ENCODE measurements around the gene CD164.
"Not testable (repeated sequence)": the region's sequence is repeated elsewhere in the genome, so short reads cannot be mapped to it uniquely, and the experiment has no call there.

Gene CD164

DNA sequence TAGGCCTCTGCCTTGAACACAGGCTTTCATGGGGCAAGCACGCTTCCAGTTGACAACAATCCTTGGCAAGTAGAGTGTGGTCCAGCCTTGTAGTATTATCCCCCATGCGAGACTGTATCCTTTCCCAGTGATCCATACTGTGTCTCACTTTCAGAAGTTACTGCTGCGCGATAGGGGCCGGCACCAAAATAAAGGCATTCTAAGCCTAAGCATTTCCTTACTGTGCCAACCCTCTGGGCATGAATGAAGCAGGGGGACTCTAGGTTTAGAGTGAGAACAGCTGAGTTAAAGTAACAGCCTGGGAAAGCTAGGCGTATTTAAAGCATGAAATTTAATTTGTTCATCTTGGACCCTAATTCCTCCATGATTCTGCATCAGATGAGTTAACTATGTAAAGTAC lies 39.4 kb downstream of the CD164 start:
- no peak for DNase-seq (ENCODE audit: low read depth in 2 of 2)

DNA sequence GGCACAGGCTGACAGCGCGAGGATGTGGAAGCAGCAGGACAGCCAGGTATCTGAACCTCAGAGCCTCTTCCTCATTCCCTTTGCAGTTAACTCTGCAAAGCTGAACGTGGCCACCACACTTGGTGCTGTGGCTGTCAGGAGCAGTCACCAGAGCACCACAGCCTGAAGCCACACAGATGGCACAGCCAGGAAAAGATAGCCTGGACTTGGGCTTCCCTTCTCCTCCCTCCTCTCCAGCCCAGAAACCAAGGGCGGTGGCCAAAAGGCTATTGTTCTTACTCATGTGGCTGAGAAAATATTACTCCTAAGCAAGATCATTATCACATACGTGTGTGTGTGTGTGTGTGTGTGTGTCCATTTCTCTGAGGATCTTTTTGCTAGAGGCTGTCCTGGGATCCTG lies 39.8 kb downstream of the CD164 start:
- no peak for DNase-seq (ENCODE audit: low read depth in 2 of 2)

DNA sequence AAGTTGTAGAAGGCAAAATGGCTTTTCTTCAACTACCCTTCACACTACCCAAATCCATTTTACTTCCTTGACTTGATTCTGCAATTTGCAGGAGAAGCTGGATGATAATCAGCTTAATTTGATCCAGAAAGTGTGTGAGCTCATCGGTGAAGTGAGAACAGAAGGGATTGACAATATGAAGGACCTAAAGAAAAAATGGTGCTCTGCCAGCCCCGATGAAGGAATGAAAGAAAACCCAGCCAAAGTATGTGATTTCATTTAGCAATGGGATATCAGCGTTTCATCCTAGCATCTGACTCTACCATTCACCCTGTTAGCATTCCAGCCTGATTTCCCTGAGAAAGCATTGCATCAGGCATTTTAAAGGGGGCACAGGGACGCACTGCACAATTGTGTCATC lies 41.5 kb downstream of the CD164 start:
- DNase-seq (ENCODE audit: low read depth in 2 of 2) = no peak

DNA sequence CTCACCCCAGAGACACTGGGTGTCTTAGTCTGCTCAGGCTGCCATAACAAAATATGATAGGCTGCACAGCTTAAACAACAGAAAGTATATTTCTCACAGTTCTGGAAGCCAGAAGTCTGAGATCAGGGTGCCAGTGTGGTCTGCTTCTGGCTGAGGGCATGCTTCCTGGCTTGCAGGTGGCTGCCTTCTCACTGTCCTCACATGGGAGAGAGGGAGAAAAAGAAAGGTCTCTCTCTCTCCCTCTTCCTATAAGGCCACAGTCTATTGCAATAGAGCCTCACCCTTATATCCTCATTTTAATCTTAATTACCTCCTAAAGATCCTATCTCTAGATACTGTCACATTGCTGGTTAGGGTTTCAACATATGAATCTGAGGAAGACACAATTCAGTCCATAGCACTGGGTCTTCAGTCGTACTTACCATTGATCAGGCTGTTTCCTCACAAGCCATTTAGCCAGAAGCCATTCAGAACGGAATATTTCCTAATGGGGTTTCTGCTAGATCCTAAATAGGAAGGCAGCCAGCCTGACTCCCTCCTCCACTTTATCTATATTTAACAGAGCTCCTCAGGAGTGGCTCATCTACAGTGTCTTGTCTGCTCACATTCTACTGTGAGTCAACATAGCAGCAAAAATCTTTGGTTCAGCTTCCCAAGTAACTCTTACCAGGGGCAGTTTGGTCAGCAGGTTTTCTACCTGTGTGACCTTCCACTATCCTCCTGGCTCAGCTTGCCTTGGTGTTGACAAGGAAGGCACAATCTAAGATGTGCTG lies 42.2 kb downstream of the CD164 start:
- DNase-seq (ENCODE audit: low read depth in 2 of 2) = no peak

DNA sequence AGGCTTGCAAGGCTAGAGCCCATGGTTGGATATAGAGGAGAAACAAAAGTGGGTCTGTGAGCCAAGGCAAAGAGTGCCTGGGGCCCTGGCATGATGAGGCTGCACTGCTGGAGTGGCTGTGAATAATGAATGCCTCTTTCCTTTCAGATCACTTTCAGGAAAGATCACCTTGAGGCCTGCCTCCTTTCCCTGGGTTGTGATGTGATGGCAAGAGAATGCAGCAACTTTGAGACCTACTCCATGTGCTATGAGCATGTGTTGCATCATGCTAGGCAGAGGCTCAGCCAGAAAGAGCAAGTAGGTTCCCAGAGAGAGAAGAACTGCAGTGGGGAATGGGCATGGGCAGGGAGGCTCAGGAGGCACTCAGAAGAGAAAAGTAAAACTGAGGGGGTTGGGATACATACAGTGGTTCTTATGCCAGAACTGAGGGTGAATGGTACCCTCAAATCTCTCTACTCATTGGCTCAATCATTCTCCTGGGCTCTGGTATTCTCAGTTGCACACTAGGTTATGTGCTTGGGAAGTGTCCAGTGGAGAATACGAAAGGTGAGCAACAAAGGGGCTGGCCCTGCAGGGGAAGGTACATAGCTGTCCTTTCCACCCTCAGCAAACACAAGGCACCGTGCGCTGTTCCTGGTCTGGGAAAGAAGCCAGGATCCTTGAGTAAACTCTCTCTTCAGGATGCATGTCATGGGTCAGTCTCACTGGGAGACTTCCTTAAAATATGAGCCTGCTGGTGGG lies 45.9 kb downstream of the CD164 start:
- no peak for DNase-seq (ENCODE audit: low read depth in 2 of 2)

DNA sequence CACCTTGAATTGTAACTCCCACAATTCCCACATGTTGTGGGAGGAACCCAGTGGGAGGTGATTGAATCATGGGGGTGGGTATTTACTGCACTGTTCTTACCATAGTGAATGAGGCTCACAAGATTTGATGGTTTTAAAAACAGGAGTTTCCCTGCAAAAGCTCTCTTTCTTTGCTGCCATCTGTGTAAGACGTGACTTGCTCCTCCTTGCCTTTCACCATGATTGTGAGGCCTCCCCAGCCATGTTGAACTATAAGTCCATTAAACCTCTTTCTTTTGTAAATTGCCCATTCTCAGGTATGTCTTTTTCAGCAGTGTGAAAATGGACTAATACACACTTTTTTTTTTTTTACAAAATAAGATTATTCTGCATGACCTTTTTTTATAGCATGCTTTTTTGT lies 48.4 kb downstream of the CD164 start:
- not testable (repeated sequence) for DNase-seq (ENCODE audit: low read depth in 2 of 2)

DNA sequence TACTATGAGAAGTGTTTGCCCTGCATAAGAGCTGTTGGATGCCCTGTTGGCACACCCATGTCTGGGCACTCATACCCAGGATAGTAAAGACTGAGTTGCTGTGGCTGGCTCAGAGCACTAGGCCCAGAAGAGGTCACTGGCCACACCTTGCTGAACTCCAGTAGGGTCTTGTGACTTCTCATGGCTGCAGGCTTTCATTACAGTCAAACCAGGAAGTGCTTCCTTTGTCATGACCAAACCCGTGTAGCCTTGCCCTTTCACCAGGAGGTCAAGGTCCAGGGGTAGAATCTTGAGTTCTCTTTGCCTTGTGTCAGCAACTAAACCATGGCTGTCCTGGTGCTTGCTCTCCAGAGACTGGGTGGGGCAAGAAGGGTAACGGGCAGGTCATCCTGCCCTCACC lies 49.5 kb downstream of the CD164 start:
- no peak for DNase-seq (ENCODE audit: low read depth in 2 of 2)

DNA sequence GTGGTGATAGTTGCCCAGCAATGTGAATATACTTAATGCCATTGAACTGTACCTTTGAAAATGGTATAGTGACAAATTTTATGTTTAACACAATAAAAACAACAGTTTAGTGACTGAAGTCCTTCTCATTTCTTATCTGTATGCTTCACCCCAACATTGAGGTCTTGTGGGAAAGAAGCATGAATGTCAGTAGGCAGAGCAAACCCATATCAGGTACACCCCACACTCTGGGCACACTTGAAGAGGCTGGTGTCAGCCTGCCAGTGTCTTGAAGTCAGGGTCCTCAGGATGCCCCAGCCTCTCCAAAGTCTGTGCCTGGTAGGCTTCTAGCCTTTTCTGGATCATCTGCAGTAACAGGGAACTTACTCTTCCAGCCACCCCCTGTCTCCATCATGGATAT lies 51.2 kb downstream of the CD164 start:
- no peak for DNase-seq (ENCODE audit: low read depth in 2 of 2)

DNA sequence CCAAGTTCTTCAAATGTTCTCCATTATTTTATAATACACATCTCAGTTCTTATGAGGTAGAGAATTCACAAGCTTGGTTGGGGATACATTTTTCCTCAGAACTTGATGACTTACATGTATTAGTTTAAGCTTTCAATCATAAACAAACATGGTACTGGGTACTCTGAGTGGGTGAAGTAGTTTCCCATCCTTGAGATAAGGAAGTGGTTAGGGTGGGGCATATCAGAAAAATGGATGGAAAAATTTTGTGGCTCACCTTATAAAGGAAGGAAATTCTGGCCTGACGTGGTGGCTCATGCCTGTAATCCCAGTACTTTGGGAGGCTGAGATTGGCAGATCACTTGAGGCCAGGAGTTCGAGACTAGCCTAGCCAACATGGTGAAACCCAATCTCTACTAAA lies 52.0 kb downstream of the CD164 start:
- no peak for DNase-seq (ENCODE audit: low read depth in 2 of 2)

DNA sequence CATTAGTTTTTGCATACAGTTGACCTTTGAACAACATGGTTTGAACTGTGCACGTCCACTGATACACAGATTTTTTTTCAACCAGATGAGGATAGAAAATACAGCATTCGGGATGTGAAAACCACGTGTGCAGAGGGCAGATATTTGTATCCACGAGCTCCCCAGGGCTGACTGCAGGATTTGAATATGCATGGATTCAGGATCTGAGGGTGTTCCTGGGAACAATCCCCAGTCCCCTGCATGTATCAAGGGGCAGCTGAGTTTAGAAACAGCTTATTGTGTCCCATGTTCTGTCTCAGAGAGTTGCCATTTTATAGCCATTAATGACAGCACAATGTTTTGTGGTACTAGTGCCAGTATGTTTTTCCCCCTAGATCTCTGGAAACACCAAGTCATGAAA lies 53.6 kb downstream of the CD164 start:
- DNase-seq (ENCODE audit: low read depth in 2 of 2) = no peak

DNA sequence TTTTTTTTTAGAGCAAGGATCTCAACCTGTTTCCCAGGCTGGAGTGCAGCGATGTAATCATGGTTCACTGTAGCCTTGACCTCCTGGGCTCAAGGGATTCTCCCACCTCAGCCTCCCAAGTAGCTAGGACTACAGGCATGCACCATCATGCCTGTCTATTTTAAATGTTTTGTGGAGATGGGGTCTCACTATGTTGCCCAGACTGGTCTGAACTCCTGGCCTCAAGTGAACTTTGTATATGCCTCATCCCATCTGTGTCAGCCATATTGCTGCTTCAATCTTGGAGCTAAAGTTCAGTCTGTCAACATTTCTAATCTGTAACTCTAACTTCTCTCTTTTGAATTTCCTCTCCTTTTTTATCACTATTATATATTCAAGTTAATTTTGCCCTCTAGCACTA lies 54.3 kb downstream of the CD164 start:
- DNase-seq (ENCODE audit: low read depth in 2 of 2) = no peak

DNA sequence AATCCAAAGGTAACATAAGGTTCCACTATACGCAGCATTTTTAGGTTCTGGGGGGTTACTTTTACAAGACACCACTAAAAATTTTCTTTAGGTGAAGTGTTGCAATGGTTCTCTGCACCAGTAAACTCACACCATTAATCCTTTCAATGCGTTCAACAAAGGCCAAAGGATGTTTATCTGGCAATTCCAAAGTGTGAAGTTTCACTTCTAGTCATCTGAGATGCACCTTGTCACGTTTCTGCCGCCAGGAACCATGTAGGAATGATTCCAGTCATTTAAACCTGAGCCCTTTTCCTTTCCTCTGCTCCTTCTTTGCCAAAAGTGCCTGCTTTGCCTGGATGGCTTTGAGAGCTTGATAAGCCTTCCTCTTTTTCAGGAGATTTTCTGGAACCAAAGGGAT lies 54.8 kb downstream of the CD164 start:
- no peak for DNase-seq (ENCODE audit: low read depth in 2 of 2)

DNA sequence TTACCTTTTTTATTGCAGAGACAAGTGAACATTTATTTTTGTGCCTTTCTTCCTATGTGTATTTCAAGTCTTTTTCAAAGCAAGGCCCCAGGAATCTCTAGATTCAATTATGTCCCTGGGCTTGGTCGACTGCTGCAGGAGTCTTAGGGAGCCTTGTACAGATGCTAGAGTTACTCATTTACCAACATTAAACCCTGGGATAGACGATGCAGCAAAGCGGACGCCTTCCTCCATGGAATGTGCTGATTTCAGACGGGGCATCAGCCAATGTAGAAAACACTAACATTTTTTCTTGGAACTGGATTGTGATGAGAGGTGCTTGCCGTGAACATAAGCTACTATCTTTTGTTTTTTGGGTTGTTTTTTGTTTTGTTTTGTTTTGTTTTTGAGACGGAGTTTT lies 55.9 kb downstream of the CD164 start:
- no peak for DNase-seq (ENCODE audit: low read depth in 2 of 2)

DNA sequence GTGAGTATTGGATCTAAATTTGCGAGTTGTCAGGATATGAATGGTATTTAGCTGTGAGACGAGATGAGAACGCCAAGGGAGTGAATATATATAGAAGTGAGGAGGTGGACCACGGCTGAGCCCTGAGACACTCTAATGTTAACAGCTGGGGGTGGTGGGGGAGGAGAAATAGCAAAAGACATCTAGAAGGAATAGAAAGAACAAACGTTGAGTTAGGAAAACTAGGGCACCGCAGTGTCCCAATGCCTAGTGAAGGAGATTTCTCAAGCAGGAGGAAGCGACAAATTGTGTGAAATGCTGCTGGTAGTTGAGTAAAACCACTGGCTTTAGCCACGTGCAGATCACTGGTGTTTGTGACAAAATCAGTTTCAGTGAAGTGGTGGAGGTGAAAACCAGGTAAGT lies 56.9 kb downstream of the CD164 start:
- DNase-seq (ENCODE audit: low read depth in 2 of 2) = no peak

DNA sequence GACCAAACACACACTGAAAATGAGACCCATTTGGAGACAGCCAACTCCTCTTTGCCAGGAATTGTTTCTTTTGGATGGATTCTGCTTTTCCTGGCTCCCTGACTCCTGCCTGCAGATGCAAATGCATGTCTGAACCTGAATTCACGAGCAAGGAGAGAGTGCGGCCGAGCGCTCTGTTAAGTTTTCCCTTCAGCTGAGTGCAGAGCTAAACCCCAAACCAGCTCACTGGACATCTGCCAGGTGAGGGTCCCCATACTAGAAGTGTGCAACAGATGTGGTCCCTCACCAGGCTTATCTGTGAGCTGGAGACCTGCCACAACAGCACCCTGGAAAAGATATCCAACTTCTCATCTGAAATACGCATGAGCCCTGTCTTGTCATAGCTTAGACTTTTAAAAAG lies 59.0 kb downstream of the CD164 start:
- DNase-seq (ENCODE audit: low read depth in 2 of 2) = no peak

DNA sequence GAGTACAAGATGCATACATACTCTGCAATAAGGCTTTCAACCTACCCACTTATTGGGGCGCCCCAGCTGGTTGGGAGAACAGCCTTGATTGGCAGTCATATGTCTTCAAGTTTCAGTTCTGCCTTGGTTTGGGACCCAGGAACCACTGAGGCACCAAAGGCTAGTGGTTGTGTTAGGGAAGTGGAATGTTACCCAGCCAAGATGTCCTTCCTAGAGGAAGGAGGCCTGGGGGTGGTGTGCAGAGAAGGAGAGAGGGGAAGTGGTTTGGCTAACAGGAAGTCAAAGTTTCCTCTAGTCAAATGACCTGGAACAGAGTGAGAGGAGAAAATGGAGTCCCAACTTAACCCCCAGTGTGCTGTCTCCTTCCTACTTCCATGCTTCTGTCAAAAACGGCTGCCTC lies 59.4 kb downstream of the CD164 start:
- DNase-seq (ENCODE audit: low read depth in 2 of 2) = no peak

DNA sequence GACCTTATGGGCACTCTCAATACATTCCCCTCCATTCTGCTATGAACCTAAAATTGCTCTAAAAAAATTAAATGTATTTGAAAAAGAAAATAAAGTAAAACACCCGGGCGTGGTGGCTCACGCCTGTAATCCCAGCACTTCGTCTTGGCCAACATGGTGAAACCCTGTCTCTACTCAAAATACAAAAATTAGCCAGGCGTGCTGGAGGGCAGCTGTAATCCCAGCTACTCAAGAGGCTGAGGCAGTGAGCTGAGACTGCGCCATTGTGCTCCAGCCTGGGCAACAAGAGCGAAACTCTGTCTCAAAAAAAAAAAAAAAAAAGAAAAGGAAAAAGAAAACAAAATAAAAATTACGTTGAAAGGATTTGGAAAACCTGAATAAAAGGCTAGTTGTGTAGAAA lies 60.5 kb downstream of the CD164 start:
- no peak for DNase-seq (ENCODE audit: low read depth in 2 of 2)

DNA sequence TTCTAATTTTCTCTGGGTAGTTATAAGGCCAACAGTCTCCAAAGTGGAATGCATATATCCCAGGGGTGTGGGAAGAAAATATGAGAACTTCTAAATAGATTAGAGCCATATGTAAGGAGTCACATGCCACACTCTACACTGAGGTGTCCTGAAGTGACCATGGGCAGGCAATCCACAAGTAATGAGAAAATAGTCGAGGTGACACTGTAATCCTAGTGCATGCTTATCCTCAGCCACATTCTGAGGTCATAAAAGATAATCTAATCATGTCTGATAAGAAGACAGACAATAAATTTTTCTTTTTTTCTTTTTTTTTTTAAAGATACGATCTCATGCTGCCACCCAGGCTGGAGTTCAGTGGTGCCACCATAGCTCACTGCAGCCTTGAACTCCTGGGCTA lies 62.2 kb downstream of the CD164 start:
- DNase-seq (ENCODE audit: low read depth in 2 of 2) = no peak

DNA sequence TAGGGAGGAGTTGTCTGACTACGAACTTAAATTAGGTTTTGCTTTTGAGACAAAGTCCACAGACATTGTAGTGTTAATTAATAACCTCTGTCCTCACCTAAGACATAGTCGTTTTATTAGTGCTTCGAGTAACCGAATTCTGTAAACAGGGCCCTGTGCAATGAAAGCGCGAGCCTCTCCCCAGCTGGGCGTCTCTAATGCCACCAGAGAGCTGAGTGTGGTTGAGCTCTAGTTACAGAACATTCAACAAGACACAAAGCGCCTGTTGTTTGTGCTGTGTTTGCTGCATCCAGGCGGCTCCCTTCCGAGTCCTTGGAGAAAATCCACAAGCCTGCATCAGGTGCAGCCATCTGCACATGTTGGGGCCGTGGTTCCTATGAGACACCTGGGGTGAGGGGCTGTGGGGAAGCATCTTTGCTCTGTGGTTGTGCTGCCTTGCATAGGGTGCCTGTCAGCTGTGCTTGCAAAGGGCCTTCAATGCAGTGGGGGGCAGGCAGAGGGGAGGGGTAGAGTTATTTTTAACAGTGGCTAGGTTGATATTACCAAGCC lies 63.9 kb downstream of the CD164 start:
- DNase-seq (ENCODE audit: low read depth in 2 of 2) = no peak

DNA sequence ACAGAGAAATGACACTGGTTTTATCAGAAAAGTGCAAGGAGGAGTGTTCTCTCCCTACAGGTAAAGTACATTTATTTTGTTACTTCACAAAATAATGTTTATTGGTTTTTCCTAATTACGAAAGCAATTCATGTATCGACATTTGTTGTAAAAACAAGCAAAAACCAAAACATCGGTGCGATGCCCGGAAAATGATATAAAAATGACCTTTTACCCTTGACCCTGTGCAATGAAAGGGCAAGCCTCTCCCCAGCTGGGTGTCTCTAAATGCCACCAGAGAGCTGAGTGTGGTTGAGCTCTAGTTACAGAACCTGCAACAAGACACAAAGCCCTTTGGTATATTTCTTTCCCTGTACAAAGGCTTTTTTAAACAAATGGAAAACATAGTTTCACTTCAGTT lies 65.4 kb downstream of the CD164 start:
- no peak for DNase-seq (ENCODE audit: low read depth in 2 of 2)
